Endothelial cell (in vitro differentiated cells): ENCODE data around the gene CAB39. TPM values are rescaled to one million over a fixed set of nuclear protein-coding genes. Genes with fewer than 3 reads are reported as not detected.

Experiments
- DNase-seq: peaks from one replicate; pipeline ENCODE4 v3.0.0; 2021; ENCODE audit warnings: low spot score
- H3K27ac Mint-ChIP-seq: one replicate; pipeline ENCODE4 v1.8.0; 2021; ENCODE audit warnings: mixed read lengths, inconsistent platforms; ENCODE audit not compliant: unreplicated experiment
- H3K27me3 Mint-ChIP-seq: one replicate; pipeline ENCODE4 v1.8.0; 2021; ENCODE audit warnings: mild to moderate bottlenecking, moderate library complexity, mixed read lengths, inconsistent platforms; ENCODE audit not compliant: unreplicated experiment
- H3K36me3 Mint-ChIP-seq: one replicate; pipeline ENCODE4 v1.8.0; 2021; ENCODE audit warnings: mild to moderate bottlenecking, low read depth, mixed read lengths, inconsistent platforms; ENCODE audit not compliant: unreplicated experiment
- H3K4me1 Mint-ChIP-seq: one replicate; pipeline ENCODE4 v1.8.0; 2021; ENCODE audit warnings: mild to moderate bottlenecking, mixed read lengths, inconsistent platforms; ENCODE audit not compliant: unreplicated experiment
- H3K4me3 Mint-ChIP-seq: one replicate; pipeline ENCODE4 v1.8.0; 2021; ENCODE audit warnings: mild to moderate bottlenecking, mixed read lengths, inconsistent platforms; ENCODE audit not compliant: unreplicated experiment
- H3K9me3 Mint-ChIP-seq: one replicate; pipeline ENCODE4 v1.8.0; 2021; ENCODE audit warnings: mixed read lengths, inconsistent platforms; ENCODE audit not compliant: unreplicated experiment
- total RNA-seq: library from RNA; stranded (reverse); fragmentation: NEBNext Ultra II Directional; extraction: Animal tissue kit (Norgen Biotek cat#: 25700); gene quantifications from one replicate; pipeline ENCODE4 v1.2.1, GENCODE V29; 2021; ENCODE audit not compliant: unreplicated experiment
- TF ChIP-seq, protein P1 (sequence below): fragments of 200-600 bp; sonication (generic); IDR thresholded peaks from one replicate; pipeline ENCODE4 v1.5.0; 2021; ENCODE audit warnings: antibody characterized with exemption; ENCODE audit not compliant: unreplicated experiment

The CAB39 gene
- total RNA-seq, 1 donor from 2014 or later = 48.7 TPM

DNA sequence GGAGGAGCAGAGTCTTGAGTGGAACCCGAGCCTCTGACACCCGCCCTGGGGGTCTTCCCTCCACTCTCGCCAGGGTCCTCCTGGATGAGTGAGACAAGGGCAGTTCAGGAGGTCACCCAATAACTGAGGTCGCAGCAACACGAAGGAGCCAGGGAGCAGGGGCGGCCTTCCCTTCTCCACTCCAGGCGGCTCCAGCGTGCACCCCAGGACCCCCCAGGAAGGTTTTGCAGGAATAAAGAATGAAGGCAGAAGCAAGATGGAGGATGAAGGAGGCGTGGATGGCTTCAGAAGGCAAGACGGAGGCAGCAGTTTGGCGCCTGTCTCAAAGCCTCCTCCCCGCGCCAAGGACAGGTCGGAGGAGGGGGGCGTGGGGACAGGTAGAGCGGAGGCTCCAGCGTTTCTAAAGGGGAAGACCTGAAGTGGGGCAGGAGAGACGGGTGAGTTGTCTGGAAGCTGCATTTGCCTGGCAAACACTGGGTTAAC, 151.5 kb downstream of the CAB39 start:
- H3K4me1 Mint-ChIP-seq = peaks cover 38% of the 10 kb centered on the region
- TF ChIP-seq, protein P1, sequence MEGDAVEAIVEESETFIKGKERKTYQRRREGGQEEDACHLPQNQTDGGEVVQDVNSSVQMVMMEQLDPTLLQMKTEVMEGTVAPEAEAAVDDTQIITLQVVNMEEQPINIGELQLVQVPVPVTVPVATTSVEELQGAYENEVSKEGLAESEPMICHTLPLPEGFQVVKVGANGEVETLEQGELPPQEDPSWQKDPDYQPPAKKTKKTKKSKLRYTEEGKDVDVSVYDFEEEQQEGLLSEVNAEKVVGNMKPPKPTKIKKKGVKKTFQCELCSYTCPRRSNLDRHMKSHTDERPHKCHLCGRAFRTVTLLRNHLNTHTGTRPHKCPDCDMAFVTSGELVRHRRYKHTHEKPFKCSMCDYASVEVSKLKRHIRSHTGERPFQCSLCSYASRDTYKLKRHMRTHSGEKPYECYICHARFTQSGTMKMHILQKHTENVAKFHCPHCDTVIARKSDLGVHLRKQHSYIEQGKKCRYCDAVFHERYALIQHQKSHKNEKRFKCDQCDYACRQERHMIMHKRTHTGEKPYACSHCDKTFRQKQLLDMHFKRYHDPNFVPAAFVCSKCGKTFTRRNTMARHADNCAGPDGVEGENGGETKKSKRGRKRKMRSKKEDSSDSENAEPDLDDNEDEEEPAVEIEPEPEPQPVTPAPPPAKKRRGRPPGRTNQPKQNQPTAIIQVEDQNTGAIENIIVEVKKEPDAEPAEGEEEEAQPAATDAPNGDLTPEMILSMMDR = no peak
- no peaks in the 10 kb centered on the region for H3K36me3 Mint-ChIP-seq
- H3K27me3 Mint-ChIP-seq = peaks cover 17% of the 10 kb centered on the region
- no peak for DNase-seq
- H3K9me3 Mint-ChIP-seq = no peaks in the 10 kb centered on the region
- peak overlapping the region; percentile 94 for H3K27ac Mint-ChIP-seq
- H3K4me3 Mint-ChIP-seq = peak overlapping the region; percentile 98

DNA sequence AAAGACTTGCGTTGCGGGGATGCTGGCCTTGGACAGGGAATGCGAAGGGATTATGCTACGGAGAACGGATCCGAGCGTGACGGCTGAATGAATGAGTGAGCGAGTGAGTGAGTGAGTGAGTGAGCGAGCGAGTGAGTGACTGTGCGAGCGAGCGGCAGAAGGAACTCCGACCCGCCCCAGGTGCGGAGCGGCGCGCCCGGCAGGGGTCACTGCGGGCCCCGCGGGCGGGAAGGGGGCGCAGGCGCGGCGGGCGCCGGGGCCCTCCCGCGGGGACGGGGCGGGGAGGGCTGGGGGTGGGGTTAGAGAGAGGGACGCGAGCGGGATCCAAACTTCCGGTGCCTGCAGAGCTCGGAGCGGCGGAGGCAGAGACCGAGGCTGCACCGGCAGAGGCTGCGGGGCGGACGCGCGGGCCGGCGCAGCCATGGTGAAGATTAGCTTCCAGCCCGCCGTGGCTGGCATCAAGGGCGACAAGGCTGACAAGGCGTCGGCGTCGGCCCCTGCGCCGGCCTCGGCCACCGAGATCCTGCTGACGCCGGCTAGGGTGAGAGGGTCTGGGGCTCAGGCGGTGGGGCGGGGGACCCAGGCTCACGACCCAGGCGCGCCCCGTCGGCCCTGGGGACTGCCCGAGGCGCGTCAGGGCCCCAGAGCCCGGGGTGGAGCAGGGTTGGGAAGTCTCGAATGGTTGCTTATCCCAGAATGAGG, 152.1 kb downstream of the CAB39 start, which contains the start of gene ITM2C:
Gene ITM2C, plus strand, starts transcription at position 338 of the 702 bp plus-strand sequence. Its CDS starts 84 bp downstream, at position 422.
- Mint-ChIP-seq H3K4me3 (peak within 1 kb of the TSS; percentile 98), H3K27ac (peak within 1 kb of the TSS; percentile 94), H3K9me3 (no peaks in the 10 kb centered on the region), H3K4me1 (peaks cover 44% of the 10 kb centered on the region), H3K27me3 (peaks cover 17% of the 10 kb centered on the region), H3K36me3 (no peaks in the 10 kb centered on the region)
- TF ChIP-seq, protein P1 = peak; percentile 39
- peak; percentile 82 for DNase-seq

DNA sequence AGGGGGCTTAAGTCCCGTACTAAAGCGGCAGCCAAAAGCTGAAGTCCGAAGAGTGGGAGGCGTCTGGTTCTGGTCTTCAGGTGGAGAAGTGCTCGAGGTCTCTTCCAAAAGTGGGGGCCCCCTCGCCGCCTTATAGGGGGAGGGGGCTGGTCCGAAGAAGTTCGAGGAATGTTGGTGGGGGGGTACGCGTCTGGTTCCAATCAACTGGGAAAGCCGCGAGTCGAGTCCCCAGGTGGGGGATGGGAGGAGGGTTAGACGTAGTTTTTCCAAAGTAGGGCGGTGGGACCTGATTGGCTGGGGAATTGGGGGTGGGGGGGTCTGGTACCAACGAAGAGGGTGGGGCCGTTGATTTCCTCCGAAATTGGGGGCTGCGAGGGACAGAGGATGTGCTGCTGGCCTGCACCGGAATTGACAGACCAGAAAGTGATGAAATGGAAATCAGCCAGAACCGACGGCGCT, 152.7 kb downstream of the CAB39 start:
- DNase-seq = no peak
- peak overlapping the region; percentile 89 for H3K4me3 Mint-ChIP-seq
- H3K9me3 Mint-ChIP-seq = no peaks in the 10 kb centered on the region
- no peaks in the 10 kb centered on the region for H3K36me3 Mint-ChIP-seq
- H3K27me3 Mint-ChIP-seq = peaks cover 17% of the 10 kb centered on the region
- H3K27ac Mint-ChIP-seq = no peak overlapping the region
- peaks cover 50% of the 10 kb centered on the region for H3K4me1 Mint-ChIP-seq
- TF ChIP-seq, protein P1 = no peak

DNA sequence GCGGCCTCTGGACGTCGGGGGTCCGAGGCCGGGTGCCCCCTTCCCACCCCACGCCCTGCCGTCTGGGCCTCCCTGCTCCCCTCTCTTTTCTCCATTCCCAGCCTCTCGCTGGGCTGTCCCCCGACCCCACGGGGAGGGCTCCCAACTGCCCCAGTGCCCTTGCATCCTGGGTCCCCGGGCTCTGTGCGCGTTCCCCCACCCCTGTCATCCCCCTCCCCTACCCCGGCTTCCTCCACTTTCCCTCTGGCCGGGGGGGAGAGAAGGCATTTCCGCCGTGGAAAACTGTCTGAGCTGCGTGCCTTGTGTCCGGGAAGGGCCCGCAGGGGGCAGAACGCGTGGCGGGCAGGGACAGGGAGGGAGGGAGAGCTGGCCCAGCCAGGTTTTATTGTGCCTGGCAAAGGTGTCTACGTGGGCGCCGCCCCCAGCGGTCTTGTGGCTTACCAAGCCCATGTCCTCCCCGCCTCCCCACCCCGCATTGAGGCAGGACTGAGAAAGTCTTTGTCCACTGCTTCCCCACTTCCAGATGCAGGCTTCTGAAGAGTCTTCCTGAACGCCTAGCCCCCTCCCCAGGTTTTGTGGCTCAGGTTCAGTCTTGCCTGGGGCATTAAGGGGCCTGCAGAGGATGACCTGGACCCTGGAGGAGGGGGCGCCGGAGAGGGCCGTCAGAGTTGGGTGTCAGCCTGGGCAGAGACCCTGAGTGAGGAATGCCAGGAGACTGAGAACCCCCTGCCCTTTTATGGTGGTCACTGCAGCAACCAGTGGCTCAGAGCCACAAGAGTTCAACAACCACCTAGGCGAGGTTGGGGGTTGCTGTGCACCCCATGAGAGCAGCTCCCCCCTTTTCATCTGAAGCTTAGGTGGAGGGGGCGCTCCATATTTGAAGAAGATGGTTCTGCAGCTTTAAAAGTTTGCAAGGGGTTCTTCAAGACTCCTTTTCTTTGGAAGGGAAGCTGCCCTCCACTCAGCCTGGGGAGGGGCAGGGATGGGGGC, 153.4 kb downstream of the CAB39 start:
- Mint-ChIP-seq H3K9me3 (no peaks in the 10 kb centered on the region), H3K27ac (no peak overlapping the region), H3K27me3 (peaks cover 19% of the 10 kb centered on the region), H3K4me3 (peak overlapping the region; percentile 89), H3K4me1 (peaks cover 54% of the 10 kb centered on the region), H3K36me3 (no peaks in the 10 kb centered on the region)
- peak; percentile 59 for DNase-seq
- TF ChIP-seq, protein P1 = no peak
